IPS-NIHi7 (cell line): ENCODE measurements around the gene ABR.
"Not testable (repeated sequence)": the region's sequence is repeated elsewhere in the genome, so short reads cannot be mapped to it uniquely, and the experiment has no call there.

Experiments
- DNase-seq: peaks from one replicate; pipeline ENCODE4 v3.0.0; 2012; ENCODE audit warnings: mixed read lengths; ENCODE audit errors: extremely low spot score

Gene ABR

GRCh38 chr17:1008008-1008761 is 171.6 kb downstream of the ABR start:
- DNase-seq: no peak

- DNase-seq: no peak
Observed at GRCh38 chr17:1007310-1008007, 172.3 kb downstream of the ABR start.

GRCh38 chr17:1006054-1006453 is 173.7 kb downstream of the ABR start:
- DNase-seq: no peak

- no peak for DNase-seq
Observed at GRCh38 chr17:1005361-1005946, 174.3 kb downstream of the ABR start.

GRCh38 chr17:1004769-1005295 is 174.9 kb downstream of the ABR start:
- no peak for DNase-seq

DNA sequence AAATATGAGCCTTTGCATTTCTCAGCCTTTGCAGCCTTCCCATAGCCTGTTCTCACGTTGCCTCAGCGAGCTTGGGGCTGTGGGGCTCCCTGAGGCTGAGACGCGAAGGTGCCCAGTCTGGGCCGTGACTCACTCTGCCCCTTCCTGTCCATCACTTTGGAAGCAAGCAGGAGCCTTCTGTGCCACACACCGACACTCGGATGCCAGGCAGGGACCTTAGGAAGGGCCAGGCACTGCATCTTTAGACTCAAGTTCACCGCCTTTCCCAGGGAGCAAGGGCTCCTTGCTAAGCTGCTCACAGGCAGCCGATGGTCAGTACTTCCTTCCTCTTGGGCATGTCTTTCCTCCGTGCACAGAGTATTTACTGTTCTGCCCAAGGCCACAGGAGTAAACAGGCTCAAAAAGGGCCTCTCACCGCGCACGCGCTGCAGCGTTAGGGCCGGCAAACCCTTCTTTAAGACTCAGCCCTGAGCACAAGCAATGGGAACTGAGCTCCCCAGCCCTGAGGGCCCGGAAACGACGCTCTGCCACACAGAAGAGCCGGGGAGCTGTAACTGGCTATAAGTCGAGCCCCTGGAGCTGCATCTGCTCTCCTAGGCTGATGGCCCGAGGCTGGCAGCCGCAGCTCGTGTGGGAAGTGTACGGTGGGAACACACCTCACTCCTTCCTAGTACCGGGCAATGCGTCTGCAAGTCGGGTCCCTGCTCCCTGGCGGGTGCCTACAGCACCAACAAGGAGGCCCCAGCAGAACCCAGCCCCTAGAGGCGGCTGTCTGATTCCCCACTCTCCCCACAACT is 175.6 kb downstream of the ABR start:
- DNase-seq: no peak

DNA sequence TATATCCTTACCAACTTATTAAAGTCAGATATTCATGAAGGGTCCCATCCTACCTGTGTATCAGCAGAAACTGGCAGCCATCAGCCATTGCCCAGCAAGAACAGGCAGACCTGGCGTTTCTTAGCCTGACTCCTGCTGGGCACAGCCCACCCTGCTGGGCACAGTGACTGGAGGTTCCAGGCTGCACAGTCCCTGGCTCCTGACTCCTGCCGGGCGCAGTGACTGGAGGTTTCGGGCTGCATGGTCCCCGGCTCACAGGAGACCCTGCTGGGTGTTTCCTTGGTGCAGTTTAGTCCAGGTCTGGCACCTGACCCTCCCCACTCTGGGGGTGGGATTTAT is 176.2 kb downstream of the ABR start:
- no peak for DNase-seq

GRCh38 chr17:1002771-1003555 is 176.8 kb downstream of the ABR start:
- DNase-seq: no peak

- no peak for DNase-seq
Observed at GRCh38 chr17:1002412-1002753, 177.4 kb downstream of the ABR start.

- no peak for DNase-seq
Observed at GRCh38 chr17:1001640-1002411, 178.0 kb downstream of the ABR start.

- DNase-seq: no peak
Observed at GRCh38 chr17:1000597-1001461, 179.0 kb downstream of the ABR start.

GRCh38 chr17:998111-998510 is 181.7 kb downstream of the ABR start:
- no peak for DNase-seq

- DNase-seq: peak; percentile 98
Observed at GRCh38 chr17:996554-997344, 183.0 kb downstream of the ABR start, which contains the start of gene TIMM22. Gene TIMM22 (plus strand): TSS chr17:997129. CDS start chr17:997143, 14 bp downstream.

- DNase-seq: not testable (repeated sequence)
Observed at GRCh38 chr17:995324-995723, 184.5 kb downstream of the ABR start.

DNA sequence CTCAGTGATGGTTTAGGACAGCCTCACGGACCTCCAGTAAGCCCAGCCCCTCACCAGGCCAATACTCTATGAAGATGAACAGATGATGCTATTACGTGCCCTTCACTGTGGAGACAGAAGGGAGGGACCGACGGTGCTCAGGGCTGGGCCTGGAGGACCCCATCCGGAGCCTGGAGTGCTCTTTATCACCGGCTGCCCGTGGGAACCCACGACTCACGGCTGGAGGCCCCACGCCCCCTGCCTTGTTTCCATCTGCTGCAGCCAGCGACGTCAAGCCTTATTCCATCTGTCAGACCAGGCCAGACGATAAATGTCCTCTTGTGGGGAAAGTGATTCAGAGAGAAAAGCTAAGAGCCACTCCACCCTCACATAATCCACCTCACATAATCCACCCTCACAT is 186.8 kb downstream of the ABR start:
- no peak for DNase-seq

GRCh38 chr17:988561-988960 is 191.2 kb downstream of the ABR start:
- DNase-seq: no peak

DNA sequence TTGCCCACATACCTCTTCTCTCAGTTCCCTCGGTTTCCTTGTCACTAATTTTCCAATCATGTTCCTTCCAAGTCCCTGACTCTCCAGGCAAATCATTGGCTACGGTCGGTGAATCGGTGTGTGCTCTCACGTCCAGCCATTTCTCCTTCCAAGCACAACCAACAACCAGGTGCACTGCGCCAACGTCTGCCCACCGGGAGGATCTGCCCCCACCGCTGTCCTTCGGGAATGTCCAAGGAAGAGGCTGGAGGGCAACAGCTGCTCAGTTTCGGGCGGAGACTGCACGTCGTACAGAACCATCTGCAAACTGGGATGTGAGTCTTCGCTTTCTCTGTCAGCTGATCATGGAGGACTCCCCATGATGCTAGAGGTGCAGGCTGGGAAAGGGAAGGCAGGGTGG is 191.8 kb downstream of the ABR start:
- DNase-seq: no peak

GRCh38 chr17:986322-986929 is 193.4 kb downstream of the ABR start:
- DNase-seq: no peak
